Left colon (tissue), 2 donors: Measurements from ENCODE around the gene SH3BP5L. TPM values are rescaled to one million over a fixed set of nuclear protein-coding genes. Genes with fewer than 3 reads are reported as not detected.
"Not testable (repeated sequence)": the region's sequence is repeated elsewhere in the genome, so short reads cannot be mapped to it uniquely, and the experiment has no call there.

Experiments used
- ATAC-seq: fragments of 200-7000 bp; cut with Tn5 transposase; one replicate; pipeline ENCODE4 v1.9.1; 2020; ENCODE audit warnings: mild to moderate bottlenecking, moderate library complexity
- DNase-seq, 2 donors: peaks; one replicate each; pipeline ENCODE4 v3.0.0-alpha.2; 2020
- intact Hi-C, 2 donors: fragments of 100-400 bp; cut with DNase I in 1 of 2; cut with micrococcal nuclease in 1 of 2; formaldehyde crosslinking; loops; one replicate each; pipeline versions ENCODE4 v1.11.2 to v1.14.0; 2022; cut with DNase I, micrococcal nuclease
- microRNA-seq, 2 donors: library from miRNA; unstranded; fragments of <30 nt; microRNA quantifications; one replicate each; pipeline versions ENCODE4 v1.1.0 to v1.2.0, GENCODE V29; 2020
- total RNA-seq, 2 donors: library from RNA; stranded (reverse); fragmentation: NEBNext Ultra II Directional; extraction: Animal tissue kit (Norgen Biotek cat#: 25700); gene quantifications; one replicate each; pipeline ENCODE4 v1.2.1, GENCODE V29; 2021
- donor health status: DM: no; HTN: no; CAD: no.
- donor health status: DM: yes; HTN: yes; CAD: no.

The SH3BP5L gene
- total RNA-seq, 2 donors from 2014 or later: 22.2 to 25.9 TPM

DNA sequence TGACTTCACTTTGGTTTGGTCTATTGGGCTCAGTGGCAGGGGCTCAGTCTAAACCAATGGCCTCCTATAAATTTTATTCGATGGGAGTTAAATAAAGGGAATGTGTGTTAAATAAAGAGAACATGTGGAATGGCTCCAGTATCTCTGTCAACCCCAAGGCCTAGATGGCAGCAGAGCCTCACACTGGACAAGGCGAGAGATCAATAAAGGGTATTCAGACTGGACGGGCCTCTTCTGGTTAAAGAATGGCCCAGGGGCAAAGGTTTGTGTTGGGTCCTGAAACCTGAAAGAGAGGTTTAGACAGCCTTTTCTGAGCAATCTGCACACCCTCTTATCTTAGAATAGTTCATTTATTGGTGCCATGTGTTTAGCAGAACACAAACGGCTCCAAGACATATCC, 34.7 kb downstream of the SH3BP5L start:
- intact Hi-C loops: no loop called here

DNA sequence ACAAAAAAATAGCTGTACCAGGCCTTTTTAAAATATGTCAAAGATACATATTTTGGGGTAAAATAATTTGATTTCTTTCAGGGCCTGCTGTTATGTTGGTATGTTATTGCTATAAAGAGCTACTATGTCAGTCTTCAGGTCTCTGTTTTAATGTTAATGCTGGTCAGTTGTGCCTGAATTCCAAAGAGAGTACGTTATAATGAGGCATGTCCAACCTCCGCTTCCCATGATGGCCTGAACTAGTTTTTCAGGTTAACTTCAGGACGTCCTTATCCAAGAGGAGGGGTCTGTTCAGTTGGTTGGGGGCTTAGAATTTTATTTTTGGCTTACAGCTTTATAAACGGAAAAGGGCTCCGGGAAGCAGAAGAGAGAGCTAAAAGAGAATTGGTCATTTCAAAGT, 35.3 kb downstream of the SH3BP5L start:
- DNase-seq (no peak), ATAC-seq (no peak)
- intact Hi-C loops: no loop called here

More for the DNA sequence above, 34.7 kb downstream of the SH3BP5L start:
- DNase-seq: no peak
- ATAC-seq: peak; percentile 40

DNA sequence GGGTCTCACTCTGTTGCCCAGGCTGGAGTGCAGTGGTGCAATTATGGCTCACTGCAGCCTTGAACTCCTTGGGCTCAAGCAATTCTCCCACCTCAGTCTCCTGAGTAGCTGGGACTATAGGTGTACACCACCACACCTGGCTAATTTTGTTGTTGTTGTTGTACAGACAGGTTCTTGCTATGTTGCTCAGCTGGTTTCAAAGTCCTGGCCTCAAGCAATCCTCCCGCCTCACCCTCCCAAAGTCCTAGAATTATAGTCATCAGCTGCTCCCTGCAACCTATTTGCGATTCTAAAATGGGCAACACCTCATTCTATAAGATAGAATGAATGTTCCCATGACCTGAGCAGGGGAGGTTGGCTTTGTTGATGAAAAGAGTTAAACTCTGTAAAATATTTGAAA, 36.4 kb downstream of the SH3BP5L start:
- ATAC-seq: peak; percentile 72
- intact Hi-C loops, DNase-seq: not testable (repeated sequence)

DNA sequence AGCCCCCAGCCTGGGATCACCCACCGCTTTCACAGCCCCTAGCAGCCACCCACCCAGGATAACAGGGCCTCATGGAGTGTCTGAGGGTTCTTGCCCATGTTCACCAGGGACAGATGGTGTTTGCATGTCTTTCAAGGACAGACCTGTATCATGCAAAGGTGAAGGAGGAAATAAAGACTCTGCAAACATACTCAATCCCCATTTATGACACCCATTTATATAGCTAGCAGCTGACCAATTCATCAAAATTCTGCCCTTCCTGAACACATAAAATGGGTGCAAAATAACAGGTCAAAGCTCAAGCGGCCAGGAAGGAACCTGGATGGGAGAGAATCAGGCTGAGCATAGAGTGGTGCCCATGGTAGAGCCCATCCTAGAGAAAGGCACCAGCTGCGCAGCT, 37.4 kb downstream of the SH3BP5L start:
- ATAC-seq (peak; percentile 81), DNase-seq (no peak)
- intact Hi-C loops: no loop called here

DNA sequence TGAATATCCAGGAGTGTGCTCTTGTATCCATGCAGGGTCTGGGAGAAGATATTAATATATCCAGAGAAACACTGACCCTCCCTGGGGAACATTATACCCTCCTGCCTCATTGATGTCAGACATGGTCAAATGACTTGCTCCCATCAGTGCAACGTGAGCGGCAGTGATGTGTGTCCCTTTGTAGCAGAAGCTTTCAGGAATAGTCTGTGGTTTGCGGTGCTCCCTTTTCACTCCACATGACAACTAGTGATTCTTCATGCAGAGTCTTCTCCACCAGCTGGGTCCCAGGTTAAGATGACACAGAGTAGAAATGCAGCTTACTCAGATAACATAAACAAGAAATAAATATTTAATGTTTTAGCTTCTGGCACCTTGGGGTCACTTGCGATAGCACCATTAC, 38.3 kb downstream of the SH3BP5L start:
- DNase-seq: no peak
- intact Hi-C loops: no loop called here

DNA sequence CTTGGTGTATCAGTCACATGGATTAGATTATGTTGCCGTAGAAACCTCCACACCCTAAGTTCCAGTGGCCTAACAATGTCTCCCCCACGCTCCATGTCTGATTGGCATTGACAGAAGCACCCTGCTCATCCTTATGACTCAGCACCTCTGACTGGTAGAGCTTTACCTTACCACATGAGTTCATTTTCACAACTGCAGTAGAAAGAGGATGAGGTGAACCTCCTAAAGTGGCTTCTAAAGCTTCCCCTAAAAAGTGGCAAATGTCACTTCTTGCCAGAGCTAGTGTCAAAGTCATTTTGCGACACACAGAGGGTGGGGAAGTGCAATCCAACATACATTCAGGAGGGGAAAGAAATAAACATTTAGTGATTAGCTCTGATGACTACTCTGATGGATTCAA, 39.6 kb downstream of the SH3BP5L start:
- intact Hi-C loops: no loop called here
- ATAC-seq (no peak), DNase-seq (no peak)

More for the DNA sequence above, 38.3 kb downstream of the SH3BP5L start:
- ATAC-seq: no peak

DNA sequence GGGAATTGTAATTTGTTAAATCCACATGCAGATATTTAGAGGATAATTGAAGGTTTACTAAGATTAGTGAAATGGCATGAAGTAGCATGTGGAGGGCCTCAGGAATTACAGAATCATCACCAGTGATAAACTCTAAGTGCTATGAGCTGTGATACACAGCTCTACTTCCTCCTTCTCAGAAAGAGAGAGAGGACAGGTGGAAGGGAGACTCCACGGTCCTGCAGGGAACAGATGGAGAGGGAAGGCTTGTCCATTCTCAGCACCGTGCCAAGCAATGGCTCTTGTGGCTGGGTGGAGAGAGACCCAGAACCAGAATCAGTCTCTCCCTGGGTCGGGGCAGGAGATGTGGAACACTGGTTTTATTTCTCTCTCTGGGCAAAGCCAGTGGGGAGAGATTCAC, 42.3 kb downstream of the SH3BP5L start:
- ATAC-seq (peak; percentile 55), DNase-seq (no peak)
- intact Hi-C loops: no loop called here

DNA sequence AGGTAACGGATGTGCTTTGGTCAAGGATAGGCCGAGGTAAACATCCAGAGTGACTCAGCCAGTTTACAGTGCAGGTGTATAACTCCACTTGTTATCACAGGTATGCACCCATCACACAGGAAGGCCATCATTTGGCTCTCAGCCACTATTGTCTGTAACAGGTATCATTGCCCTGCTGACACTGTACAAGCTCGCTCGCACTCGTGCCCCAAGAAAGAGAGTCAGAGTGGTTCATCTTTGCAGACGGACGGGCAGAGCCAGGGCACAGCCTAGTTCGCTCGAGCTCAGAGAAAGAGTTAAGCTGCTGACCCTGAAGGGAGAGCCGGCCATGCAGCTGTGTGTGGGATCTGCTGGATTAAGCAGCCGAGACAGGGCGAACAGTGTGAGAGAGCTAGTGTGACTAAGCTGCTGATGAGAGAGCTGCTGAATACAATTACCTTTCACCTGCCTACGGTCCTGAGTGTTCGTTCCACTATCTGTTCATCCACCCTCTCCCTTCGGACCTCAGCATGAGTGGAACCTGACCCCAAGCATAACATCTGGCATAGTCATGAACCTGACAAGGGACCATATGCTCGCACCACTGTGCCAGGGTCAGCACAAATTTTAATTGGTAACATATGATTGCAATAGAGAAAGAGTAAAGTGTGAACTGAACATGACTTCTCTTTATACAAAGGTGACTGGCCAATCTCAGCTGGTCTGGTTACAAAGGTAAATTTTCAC, 43.1 kb downstream of the SH3BP5L start:
- intact Hi-C loops: no loop called here
- ATAC-seq: peak; percentile 67
- no peak for DNase-seq

DNA sequence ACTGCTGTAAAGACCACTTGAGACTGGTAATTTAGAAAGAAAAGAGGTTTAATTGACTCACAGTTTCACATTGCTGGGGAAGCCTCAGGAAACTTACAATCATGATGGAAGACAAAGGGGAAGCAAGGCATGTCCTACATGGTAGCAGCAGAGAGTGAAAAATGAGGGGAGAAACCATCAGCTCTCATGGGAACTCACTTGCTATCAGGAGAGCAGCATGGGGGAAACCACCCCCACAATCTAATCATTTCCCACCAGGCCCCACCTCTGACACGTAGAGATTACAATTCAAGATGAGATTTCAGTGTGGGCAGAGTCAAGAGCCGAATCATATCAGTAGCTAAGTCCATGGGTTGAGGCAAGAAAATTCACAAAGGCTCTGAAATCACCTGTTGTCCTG, 46.4 kb downstream of the SH3BP5L start:
- intact Hi-C loops: no loop called here
- DNase-seq: no peak
- no peak for ATAC-seq

DNA sequence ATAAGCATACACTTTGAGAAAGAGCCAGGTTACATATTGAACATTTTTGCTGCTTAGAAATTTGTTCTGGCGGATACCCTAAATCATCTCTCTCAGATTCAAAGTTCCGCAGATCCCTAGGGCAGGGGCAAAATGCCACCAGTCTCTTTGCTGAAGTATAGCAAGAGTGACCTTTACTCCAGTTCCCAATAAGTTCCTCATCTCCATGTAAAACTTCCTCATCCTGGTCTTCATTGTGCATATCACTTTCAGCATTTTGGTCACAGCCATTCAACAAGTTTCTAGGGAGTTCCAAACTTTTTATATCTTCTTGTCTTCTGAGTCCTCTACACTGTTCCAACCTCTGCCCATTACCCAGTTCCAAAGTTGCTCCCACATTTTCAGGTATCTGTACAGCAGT, 46.8 kb downstream of the SH3BP5L start:
- intact Hi-C loops: no loop called here
- ATAC-seq: no peak
- DNase-seq: no peak

DNA sequence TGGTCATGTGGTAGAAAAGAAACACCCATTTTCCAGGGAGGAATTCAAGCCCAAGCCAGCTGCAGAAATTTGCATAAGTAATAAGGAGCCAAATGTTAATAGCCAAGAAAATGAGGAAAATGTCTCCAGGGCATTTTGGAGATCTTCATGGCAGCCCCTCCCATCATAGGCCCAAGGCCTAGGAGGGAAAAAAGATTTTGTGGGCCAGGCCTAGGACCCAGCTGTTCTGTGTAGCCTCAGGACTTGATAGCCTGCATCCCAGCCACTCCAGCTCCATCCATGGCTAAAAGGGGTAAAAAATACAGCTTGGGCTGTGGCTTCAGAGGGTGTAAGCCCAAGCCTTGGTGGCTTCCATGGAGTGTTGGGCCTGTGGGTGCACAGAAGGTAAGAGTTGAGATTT, 48.7 kb downstream of the SH3BP5L start:
- ATAC-seq (no peak), DNase-seq (no peak)
- intact Hi-C loops: no loop called here

DNA sequence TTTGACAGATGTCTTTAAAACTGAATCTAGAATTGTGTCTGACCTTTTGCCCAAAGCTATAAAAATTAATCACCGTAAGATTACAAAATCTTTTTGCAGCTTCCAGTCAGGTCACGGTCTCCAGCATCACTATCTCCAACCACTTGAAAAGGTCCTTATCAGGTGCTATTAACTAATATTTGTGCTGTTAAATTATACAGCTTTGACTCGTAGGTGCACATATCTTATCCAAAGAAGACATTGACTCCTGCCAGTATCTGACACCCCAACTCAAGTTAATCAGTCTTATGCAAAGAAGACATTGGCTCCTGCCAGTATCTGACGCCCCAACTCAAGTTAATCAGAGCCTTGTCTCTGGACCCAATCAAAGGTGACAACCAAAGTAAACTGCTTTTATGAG, 50.3 kb downstream of the SH3BP5L start:
- ATAC-seq (no peak), DNase-seq (no peak)
- intact Hi-C loops: no loop called here

Small RNA genes lying within 50 kb of the gene (microRNA-seq; reads per million reads assigned to microRNA genes)
- 0.53 to 8.2 reads per million in 2 donors for gene MIR3124

Other genes with a start within 250 kb of the SH3BP5L start
- not detected for gene OR2T10, start 228.2 kb downstream of the SH3BP5L start, total RNA-seq
- not detected for gene OR2T11, start 190.8 kb downstream of the SH3BP5L start, total RNA-seq
- not detected for gene OR2T35, start 180.6 kb downstream of the SH3BP5L start, total RNA-seq
- gene OR2T27, start 170.4 kb downstream of the SH3BP5L start, total RNA-seq: not detected
- gene OR14I1, start 123.1 kb downstream of the SH3BP5L start, total RNA-seq: not detected
- 100 to 1,000 TPM; 366 to 407 TPM for gene LYPD8, start 70.2 kb downstream of the SH3BP5L start, total RNA-seq
- 10 to 100 TPM; 32.9 to 36.2 TPM for gene ZNF672, start 12.3 kb upstream of the SH3BP5L start, total RNA-seq
- 10 to 100 TPM; 26.9 to 31.4 TPM for gene ZNF692, start 33.2 kb upstream of the SH3BP5L start, total RNA-seq
- 1 to 10 TPM; 7.5 to 9.2 TPM for gene PGBD2, start 80.3 kb upstream of the SH3BP5L start, total RNA-seq